ENCODE measurements around the gene EFCC1.

The EFCC1 gene

GRCh38 chr3:129001101-129001805 lies at the start of gene EFCC1:
Gene EFCC1, plus strand, starts transcription at chr3:129001304. Its CDS starts 325 bp downstream, at chr3:129001629.
- DNase-seq = no peak

- DNase-seq = no peak
These were observed 44.7 kb upstream of the EFCC1 start for GRCh38 chr3:128956440-128956839.

GRCh38 chr3:128965280-128965679 lies 35.8 kb upstream of the EFCC1 start:
- DNase-seq = no peak

- DNase-seq = no peak
These were observed 35.3 kb upstream of the EFCC1 start for GRCh38 chr3:128965818-128966217.

GRCh38 chr3:128967748-128968355 lies 33.3 kb upstream of the EFCC1 start:
- DNase-seq = no peak

GRCh38 chr3:128969993-128970739 lies 30.9 kb upstream of the EFCC1 start:
- DNase-seq = peak; percentile 54 to 63

- no peak for DNase-seq
These were observed 30.4 kb upstream of the EFCC1 start for GRCh38 chr3:128970740-128971047.

- no peak for DNase-seq
These were observed 29.5 kb upstream of the EFCC1 start for GRCh38 chr3:128971421-128972100.

- no peak for DNase-seq
These were observed 27.0 kb upstream of the EFCC1 start for GRCh38 chr3:128973988-128974564.

GRCh38 chr3:128975276-128975675 lies 25.8 kb upstream of the EFCC1 start:
- DNase-seq = no peak

- DNase-seq = no peak
These were observed 17.6 kb upstream of the EFCC1 start for GRCh38 chr3:128983293-128984069.

- no peak for DNase-seq
These were observed 16.5 kb upstream of the EFCC1 start for GRCh38 chr3:128984596-128984995.

GRCh38 chr3:128987302-128988100 lies 13.6 kb upstream of the EFCC1 start:
- DNase-seq = no peak

GRCh38 chr3:128988286-128988685 lies 12.8 kb upstream of the EFCC1 start:
- no peak for DNase-seq

- no peak for DNase-seq
These were observed 9.7 kb upstream of the EFCC1 start for GRCh38 chr3:128991355-128991895.

GRCh38 chr3:128992926-128993460 lies 8.1 kb upstream of the EFCC1 start:
- DNase-seq = no peak

GRCh38 chr3:128993461-128994172 lies 7.5 kb upstream of the EFCC1 start, which contains the start of gene CFAP92:
Gene CFAP92, minus strand, starts transcription at chr3:128994076. Its CDS starts 772 bp downstream, at chr3:128993304.
- peak; percentile 85 to 89 for DNase-seq

- no peak for DNase-seq
These were observed 7.0 kb upstream of the EFCC1 start for GRCh38 chr3:128994173-128994512.

- no peak for DNase-seq
These were observed 6.2 kb upstream of the EFCC1 start for GRCh38 chr3:128994581-128995546.
